Natural killer cell (primary cell): ENCODE results near the gene RAB23. TPM values are rescaled to one million over a fixed set of nuclear protein-coding genes. Genes with fewer than 3 reads are reported as not detected.

Experiments used
- ATAC-seq, 3 donors: fragments of 150-1000 bp in 2 of 3; fragments of 200-7000 bp in 1 of 3; cut with Tn5 transposase; 1 replicate in 1 of 3; 2 replicates in 2 of 3; pipeline ENCODE4 v1.10.0; 2021; ENCODE audit warnings: mild to moderate bottlenecking in 2 of 3, moderate library complexity in 2 of 3
- DNase-seq, 2 donors: peaks; one replicate each; pipeline versions ENCODE4 v3.0.0 to v3.0.0-alpha.2; 2013 to 2021; ENCODE audit warnings: mixed read lengths in 1 of 2
- H3K27ac ChIP-seq: one replicate; pipeline ENCODE4 v1.5.1; 2013; ENCODE audit warnings: mild to moderate bottlenecking, low read length
- H3K27me3 ChIP-seq: one replicate; pipeline ENCODE4 v1.6.1; 2013; ENCODE audit warnings: low read length; ENCODE audit not compliant: control insufficient read depth, insufficient read depth
- H3K36me3 ChIP-seq: one replicate; pipeline ENCODE4 v1.6.1; 2013; ENCODE audit warnings: low read length; ENCODE audit not compliant: control insufficient read depth, insufficient read depth
- H3K4me1 ChIP-seq: one replicate; pipeline ENCODE4 v1.6.1; 2013; ENCODE audit warnings: low read length; ENCODE audit not compliant: control insufficient read depth, insufficient read depth
- H3K4me3 ChIP-seq: one replicate; pipeline ENCODE4 v1.5.1; 2013; ENCODE audit warnings: low read length
- H3K9me3 ChIP-seq: one replicate; pipeline ENCODE4 v1.6.1; 2013; ENCODE audit warnings: low read length; ENCODE audit not compliant: control insufficient read depth, insufficient read depth
- H3K27ac Mint-ChIP-seq, 2 donors: one replicate each; pipeline ENCODE4 v1.8.0; 2022; ENCODE audit warnings: mild to moderate bottlenecking in 2 of 2, mixed read lengths in 2 of 2, moderate library complexity in 1 of 2
- H3K27me3 Mint-ChIP-seq, 2 donors: one replicate each; pipeline ENCODE4 v1.8.0; 2022; ENCODE audit warnings: low read depth in 2 of 2, mixed read lengths in 2 of 2
- H3K36me3 Mint-ChIP-seq: one replicate; pipeline ENCODE4 v1.8.0; 2022; ENCODE audit warnings: mixed read lengths
- H3K4me1 Mint-ChIP-seq, 2 donors: one replicate each; pipeline ENCODE4 v1.8.0; 2022; ENCODE audit warnings: mixed read lengths in 2 of 2
- H3K4me3 Mint-ChIP-seq: one replicate; pipeline ENCODE4 v1.8.0; 2022; ENCODE audit warnings: mild to moderate bottlenecking, moderate library complexity, mixed read lengths
- H3K9me3 Mint-ChIP-seq, 2 donors: one replicate each; pipeline ENCODE4 v1.8.0; 2022; ENCODE audit warnings: mixed read lengths in 2 of 2
- CTCF ChIP-seq: fragments of 200-600 bp; IDR thresholded peaks from one replicate; pipeline ENCODE4 v1.8.0; 2022; ENCODE audit warnings: antibody characterized with exemption
- WGBS: methylation state at CpG from one replicate; pipeline ENCODE4 v1.1.7; 2013; ENCODE audit warnings: missing lambda C conversion rate; ENCODE audit not compliant: insufficient coverage; 5-methylcytosine and 5-hydroxymethylcytosine counted together
- intact Hi-C: fragments of 100-400 bp; cut with micrococcal nuclease; formaldehyde crosslinking; loops from one replicate; pipeline ENCODE4 v1.14.2; 2022
- total RNA-seq, 4 donors: library from RNA; stranded (reverse); fragments of 120-200 nt in 1 of 4; gene quantifications; one replicate each; pipeline versions ENCODE4 v1.2.3 to v1.2.4, GENCODE V29; 2013 to 2022

The RAB23 gene
- total RNA-seq, 3 donors from 2014 or later (not counting 1 experiment from before 2014, with no cell fraction given) = 0.31 to 1.3 (median 0.77) TPM

GRCh38 chr6:57147955-57148858 lies 73.9 kb downstream of the RAB23 start:
- intact Hi-C loops = no loop called here
- ATAC-seq (no peak), DNase-seq (no peak)
- H3K36me3 Mint-ChIP-seq = peaks cover 22% of the 10 kb centered on the region
- TF ChIP-seq CTCF = no peak
- peak overlapping the region in 1 of 2 donors; percentile 36 for H3K27ac Mint-ChIP-seq
- no peaks in the 10 kb centered on the region for H3K27me3 Mint-ChIP-seq
- WGBS = 87% methylated on average over 6 of the region's 7 CpGs
- no peaks in the 10 kb centered on the region for H3K27me3 ChIP-seq
- H3K4me3 Mint-ChIP-seq = no peak overlapping the region
- H3K4me1 ChIP-seq = no peaks in the 10 kb centered on the region
- H3K4me3 ChIP-seq = no peak overlapping the region
- no peaks in the 10 kb centered on the region for H3K9me3 ChIP-seq
- no peak overlapping the region for H3K27ac ChIP-seq
- no peaks in the 10 kb centered on the region for H3K9me3 Mint-ChIP-seq
- peaks cover 35% of the 10 kb centered on the region for H3K36me3 ChIP-seq
- H3K4me1 Mint-ChIP-seq = no peaks in the 10 kb centered on the region

- no peak for TF ChIP-seq CTCF
- Mint-ChIP-seq H3K27me3 (no peaks in the 10 kb centered on the region), H3K4me3 (no peak overlapping the region), H3K4me1 (no peaks in the 10 kb centered on the region), H3K27ac (no peak overlapping the region), H3K36me3 (peaks cover 28% of the 10 kb centered on the region), H3K9me3 (no peaks in the 10 kb centered on the region)
- Histone ChIP-seq H3K4me3 (no peak overlapping the region), H3K27ac (no peak overlapping the region), H3K4me1 (no peaks in the 10 kb centered on the region), H3K27me3 (no peaks in the 10 kb centered on the region), H3K9me3 (no peaks in the 10 kb centered on the region), H3K36me3 (peaks cover 39% of the 10 kb centered on the region)
- WGBS = 96% methylated on average over 4 of the region's 5 CpGs
- ATAC-seq (no peak), DNase-seq (no peak)
- intact Hi-C loops = no loop called here
Observed at GRCh38 chr6:57147401-57147800, 74.7 kb downstream of the RAB23 start.

GRCh38 chr6:57143690-57144089 lies 78.4 kb downstream of the RAB23 start:
- Mint-ChIP-seq H3K9me3 (no peaks in the 10 kb centered on the region), H3K36me3 (peaks cover 34% of the 10 kb centered on the region), H3K27ac (no peak overlapping the region), H3K27me3 (no peaks in the 10 kb centered on the region), H3K4me3 (no peak overlapping the region), H3K4me1 (no peaks in the 10 kb centered on the region)
- H3K4me3 ChIP-seq = no peak overlapping the region
- no peaks in the 10 kb centered on the region for H3K9me3 ChIP-seq
- ATAC-seq (no peak), DNase-seq (no peak)
- 100% methylated on average over 1 of the region's 1 CpG for WGBS
- peaks cover 41% of the 10 kb centered on the region for H3K36me3 ChIP-seq
- no peak for TF ChIP-seq CTCF
- no peak overlapping the region for H3K27ac ChIP-seq
- intact Hi-C loops = no loop called here
- no peaks in the 10 kb centered on the region for H3K4me1 ChIP-seq
- no peaks in the 10 kb centered on the region for H3K27me3 ChIP-seq
